Stimulated activated CD8-positive, alpha-beta memory T cell treated with anti-CD3 and anti-CD28 coated beads, Interleukin-2, amount 100 ng/mL, for 1 hour (primary cell): ENCODE data around the gene TAF4.
"Not testable (repeated sequence)": the region's sequence is repeated elsewhere in the genome, so short reads cannot be mapped to it uniquely, and the experiment has no call there.

Experiments used
- DNase-seq, 2 donors: peaks; one replicate each; pipeline ENCODE4 v3.0.0-alpha.2; 2020; ENCODE audit warnings: low read depth in 2 of 2

The TAF4 gene

GRCh38 chr20:61980647-61981583, 84.8 kb downstream of the TAF4 start:
- no peak for DNase-seq

- DNase-seq, result no peak
These were observed 85.7 kb downstream of the TAF4 start for GRCh38 chr20:61979701-61980635.

- DNase-seq, result no peak
These were observed 86.6 kb downstream of the TAF4 start for GRCh38 chr20:61979090-61979489.

GRCh38 chr20:61978491-61978890, 87.2 kb downstream of the TAF4 start:
- no peak for DNase-seq

GRCh38 chr20:61977419-61977786, 88.3 kb downstream of the TAF4 start:
- no peak for DNase-seq

GRCh38 chr20:61976644-61977418, 88.8 kb downstream of the TAF4 start:
- no peak for DNase-seq

GRCh38 chr20:61976263-61976643, 89.4 kb downstream of the TAF4 start:
- DNase-seq, result no peak

- no peak for DNase-seq
These were observed 90.1 kb downstream of the TAF4 start for GRCh38 chr20:61975407-61976129.

- no peak for DNase-seq
These were observed 91.4 kb downstream of the TAF4 start for GRCh38 chr20:61974357-61974665.

GRCh38 chr20:61973515-61974356, 91.9 kb downstream of the TAF4 start:
- no peak for DNase-seq

GRCh38 chr20:61972636-61973508, 92.8 kb downstream of the TAF4 start:
- DNase-seq, result no peak

GRCh38 chr20:61971595-61971994, 94.1 kb downstream of the TAF4 start:
- not testable (repeated sequence) for DNase-seq

GRCh38 chr20:61970357-61970756, 95.3 kb downstream of the TAF4 start:
- no peak for DNase-seq

GRCh38 chr20:61969806-61970205, 95.9 kb downstream of the TAF4 start:
- no peak for DNase-seq

GRCh38 chr20:61968932-61969331, 96.7 kb downstream of the TAF4 start:
- no peak for DNase-seq

- DNase-seq, result no peak
These were observed 97.5 kb downstream of the TAF4 start for GRCh38 chr20:61968036-61968810.

- DNase-seq, result no peak
These were observed 98.4 kb downstream of the TAF4 start for GRCh38 chr20:61967300-61967699.

- DNase-seq, result no peak
These were observed 99.0 kb downstream of the TAF4 start for GRCh38 chr20:61966492-61967244.
